ENCODE data around the gene ROR2.

Gene ROR2

DNA sequence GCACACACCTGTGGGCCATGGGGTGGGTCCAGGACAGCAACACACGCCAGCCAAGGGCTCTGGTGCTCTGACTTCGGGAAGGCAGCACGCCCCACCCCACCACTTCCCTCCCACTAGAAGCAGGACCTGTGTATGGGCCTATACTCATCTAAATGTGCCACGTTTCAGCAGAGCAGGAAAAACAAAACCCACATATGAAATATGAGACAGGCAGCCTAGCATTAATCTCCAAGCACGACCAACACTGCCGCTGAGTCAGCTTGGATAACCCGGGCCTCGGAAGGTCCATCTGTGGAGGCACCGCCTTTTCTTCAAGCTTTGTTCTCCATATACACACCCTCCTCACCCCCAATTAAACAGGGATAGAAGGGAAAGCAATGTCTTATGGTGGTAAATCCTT, 203.1 kb downstream of the ROR2 start:
- DNase-seq (ENCODE audit: low read depth, low spot score): no peak

- DNase-seq (ENCODE audit: low read depth, low spot score): no peak
These were observed 203.7 kb downstream of the ROR2 start for GRCh38 chr9:91746357-91746756.

DNA sequence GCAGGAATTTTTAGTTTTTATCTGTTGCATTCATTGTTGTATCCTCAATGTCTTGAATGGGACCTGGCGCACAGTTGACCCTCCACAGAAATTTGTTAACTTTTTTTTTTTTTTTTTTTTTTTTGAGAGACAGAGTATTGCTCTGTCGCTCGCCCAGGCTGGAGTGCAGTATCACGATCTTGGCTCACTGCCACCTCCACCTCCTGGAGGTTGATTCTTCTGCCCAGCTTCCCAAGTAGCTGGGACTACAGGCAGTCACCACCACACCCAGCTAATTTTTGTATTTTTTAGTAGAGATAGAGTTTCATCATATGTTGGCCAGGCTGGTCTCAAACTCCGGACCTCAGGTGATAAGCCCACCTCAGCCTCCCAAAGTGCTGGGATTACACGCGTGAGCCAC, 205.9 kb downstream of the ROR2 start:
- no peak for DNase-seq (ENCODE audit: low read depth, low spot score)

- no peak for DNase-seq (ENCODE audit: low read depth, low spot score)
These were observed 208.5 kb downstream of the ROR2 start for GRCh38 chr9:91741522-91741921.

GRCh38 chr9:91740701-91741100, 209.3 kb downstream of the ROR2 start:
- DNase-seq (ENCODE audit: low read depth, low spot score): no peak

DNA sequence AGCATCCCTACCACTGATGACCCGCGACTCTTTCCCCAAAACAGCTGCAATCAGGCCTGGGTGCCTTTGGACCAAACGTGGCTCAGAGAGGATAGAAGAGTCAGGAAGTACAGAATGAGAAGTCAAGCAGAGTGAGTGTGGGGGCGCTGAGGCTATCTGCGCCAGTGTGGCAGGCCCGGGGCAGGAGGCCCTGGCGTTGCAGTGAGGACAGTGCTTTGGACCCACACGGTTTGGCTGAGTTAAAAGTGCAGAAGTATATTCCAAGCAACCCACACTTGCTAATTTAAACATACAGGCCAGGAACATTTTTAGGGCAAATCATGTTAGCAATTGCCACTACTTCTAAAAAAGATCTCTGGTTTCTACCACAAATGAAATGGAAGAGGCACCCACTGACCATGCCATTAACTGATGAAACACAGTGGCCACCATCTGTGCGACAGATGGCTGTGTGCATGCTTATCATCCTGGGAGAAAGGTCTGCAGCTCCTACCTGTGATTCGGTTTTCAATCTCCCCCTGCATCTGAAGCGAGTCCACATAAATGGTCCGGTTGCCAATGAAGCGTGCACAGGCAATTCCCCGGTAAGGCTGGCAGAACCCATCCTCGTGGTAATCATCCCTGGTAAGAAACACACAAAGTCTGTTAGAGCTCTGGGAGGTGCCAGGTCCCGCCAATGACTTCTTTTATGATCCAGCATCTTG, 213.0 kb downstream of the ROR2 start:
- DNase-seq (ENCODE audit: low read depth, low spot score): no peak

DNA sequence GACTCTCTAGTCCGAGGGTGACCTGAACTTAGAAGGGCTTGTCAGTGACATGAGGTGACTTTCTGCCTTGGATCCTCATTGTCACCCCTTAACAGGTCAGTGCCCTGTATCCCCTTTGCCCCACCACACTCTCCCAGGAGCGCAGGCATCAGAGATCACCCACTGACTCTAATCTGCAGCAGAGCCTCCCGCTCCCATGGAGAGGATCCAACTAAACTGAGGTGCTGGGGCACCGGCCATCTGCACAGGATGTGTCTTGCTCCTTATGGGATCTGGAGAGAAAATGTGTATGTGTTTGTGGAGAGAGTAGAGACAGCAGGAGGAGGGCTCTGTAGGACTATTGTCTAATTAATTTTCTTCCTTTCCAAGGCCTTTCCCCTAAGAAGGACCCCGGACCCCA, 213.7 kb downstream of the ROR2 start:
- no peak for DNase-seq (ENCODE audit: low read depth, low spot score)

GRCh38 chr9:91735049-91735448, 215.0 kb downstream of the ROR2 start:
- no peak for DNase-seq (ENCODE audit: low read depth, low spot score)

DNA sequence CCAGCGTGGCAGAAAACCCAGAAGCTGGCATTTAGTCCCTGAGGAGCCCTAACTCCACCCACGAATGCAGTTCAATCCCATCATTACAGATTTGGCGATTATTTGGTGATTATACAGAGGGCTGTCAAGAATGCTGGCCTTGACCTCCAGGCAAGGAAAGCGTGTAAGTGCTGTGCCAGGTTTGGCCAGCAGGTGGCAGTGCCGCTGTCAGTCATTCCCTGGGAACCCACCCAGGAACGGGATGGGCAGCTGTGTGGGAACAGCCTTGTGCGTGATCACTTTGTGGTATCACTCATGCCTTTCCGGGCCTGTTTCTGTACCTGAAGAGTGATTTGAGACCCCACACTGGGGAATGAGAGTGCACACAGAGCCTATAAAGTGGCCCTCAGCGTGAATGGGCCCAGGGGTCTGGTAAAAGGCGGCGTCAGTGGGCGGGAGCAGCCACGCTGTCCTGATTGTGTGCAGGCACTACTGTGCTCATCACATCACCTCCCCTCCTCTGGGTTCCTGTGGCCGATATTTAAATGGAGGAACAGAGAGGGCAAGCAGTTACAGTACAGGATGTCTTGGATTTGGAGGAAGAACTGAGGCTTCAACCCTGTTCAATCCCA, 215.6 kb downstream of the ROR2 start:
- no peak for DNase-seq (ENCODE audit: low read depth, low spot score)

DNA sequence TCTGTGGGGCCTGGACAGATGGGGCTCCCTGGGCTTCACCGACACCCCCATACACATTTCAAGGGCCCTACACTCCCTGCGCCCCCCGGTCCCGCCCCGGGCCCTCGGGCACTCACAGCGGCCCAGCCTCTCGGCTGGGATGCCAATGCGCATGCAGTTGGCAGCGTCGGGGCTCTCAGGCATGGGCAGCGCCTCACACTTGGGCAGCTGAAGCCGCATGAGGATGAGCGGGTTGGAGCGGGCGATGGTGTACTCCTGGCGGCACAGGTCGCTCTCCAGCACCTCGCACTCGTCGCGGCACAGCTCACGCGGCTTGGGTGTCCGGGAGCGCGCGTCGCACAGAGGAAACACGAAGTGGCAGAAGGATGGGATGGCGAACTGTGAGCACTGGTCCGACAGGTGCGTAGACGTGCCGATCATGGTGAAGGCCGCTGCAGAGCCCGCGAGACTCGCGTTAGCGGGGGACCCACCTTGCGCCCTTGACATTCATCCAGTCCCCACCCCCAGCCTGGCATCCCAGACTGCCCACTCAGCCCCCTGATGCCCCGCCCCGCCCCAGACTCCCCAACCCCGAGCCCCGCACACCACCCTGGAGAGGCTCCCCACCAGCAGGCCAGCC, 216.9 kb downstream of the ROR2 start:
- no peak for DNase-seq (ENCODE audit: low read depth, low spot score)

DNA sequence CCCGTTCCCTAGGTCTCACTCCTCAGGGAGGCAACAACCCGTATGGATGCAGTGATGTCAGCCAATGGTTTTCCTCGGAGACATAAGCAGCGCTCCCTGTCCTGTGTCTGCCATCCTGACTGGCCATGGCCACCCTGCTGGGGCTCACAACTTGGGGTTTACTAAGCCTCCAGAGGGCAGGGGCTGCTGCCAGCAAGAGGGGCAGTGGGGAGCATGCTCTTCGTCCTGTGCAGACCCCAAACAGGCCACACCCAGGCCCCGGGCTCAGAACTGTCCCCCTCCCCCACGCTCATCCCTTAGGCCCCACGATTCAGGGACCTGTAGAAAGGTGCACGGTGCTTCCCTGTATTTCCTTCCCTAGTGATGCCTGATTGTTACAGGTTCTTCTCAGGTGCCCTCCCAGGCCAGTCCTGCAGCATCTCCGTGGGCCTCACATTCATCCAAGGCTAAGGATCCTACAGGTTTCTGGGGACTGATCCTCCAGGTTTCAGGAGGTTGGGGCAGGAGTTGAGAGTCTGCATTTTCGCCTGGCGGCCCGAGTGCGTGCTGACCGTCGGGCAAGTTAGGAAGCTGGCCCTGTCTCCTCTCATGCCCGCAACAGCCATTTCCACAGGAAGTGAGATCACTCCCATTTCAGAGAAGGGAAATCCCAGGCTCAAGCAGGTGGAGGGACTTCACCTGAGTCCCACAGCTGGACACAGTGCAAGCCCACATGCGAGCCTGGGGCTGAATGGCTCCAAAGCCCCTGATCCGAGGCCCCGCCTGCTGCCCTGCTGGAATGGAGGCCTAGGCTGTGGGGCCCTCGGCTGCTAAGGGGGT, 217.6 kb downstream of the ROR2 start:
- DNase-seq (ENCODE audit: low read depth, low spot score): no peak

GRCh38 chr9:91730806-91731205, 219.2 kb downstream of the ROR2 start:
- no peak for DNase-seq (ENCODE audit: low read depth, low spot score)

DNA sequence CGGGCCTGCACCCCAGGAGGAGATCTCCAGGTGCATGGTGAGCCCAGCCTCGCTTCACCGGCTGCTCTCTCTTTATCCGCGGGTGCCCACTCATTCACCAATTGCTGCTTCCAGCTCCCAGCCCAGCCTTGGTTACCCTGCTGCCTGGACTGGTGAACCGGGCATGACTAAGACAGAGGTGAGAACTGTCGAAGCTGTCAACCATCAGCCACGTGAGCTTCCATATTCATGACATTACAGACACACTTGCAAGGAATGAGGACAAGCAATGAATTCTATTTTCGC, 220.5 kb downstream of the ROR2 start:
- no peak for DNase-seq (ENCODE audit: low read depth, low spot score)

DNA sequence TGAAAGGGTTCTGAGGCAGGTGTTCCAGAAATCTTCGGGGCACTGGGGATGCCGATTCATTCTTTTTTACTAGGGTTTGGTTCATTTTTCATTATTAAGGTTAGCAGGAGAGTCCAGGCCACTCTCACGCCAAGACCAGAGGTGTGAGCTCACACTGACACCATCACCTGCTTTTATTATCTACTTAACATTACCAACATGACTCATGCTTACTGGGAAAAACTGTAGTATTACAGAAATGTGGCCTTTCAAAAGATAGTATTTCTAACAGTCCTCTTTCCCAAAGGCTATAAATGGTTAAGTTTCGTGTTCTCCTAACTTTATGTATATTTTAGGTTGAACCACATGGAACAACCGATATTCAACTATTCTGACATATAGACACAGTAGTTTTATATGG, 222.1 kb downstream of the ROR2 start:
- no peak for DNase-seq (ENCODE audit: low read depth, low spot score)

- DNase-seq (ENCODE audit: low read depth, low spot score): no peak
These were observed 222.6 kb downstream of the ROR2 start for GRCh38 chr9:91727316-91727861.

DNA sequence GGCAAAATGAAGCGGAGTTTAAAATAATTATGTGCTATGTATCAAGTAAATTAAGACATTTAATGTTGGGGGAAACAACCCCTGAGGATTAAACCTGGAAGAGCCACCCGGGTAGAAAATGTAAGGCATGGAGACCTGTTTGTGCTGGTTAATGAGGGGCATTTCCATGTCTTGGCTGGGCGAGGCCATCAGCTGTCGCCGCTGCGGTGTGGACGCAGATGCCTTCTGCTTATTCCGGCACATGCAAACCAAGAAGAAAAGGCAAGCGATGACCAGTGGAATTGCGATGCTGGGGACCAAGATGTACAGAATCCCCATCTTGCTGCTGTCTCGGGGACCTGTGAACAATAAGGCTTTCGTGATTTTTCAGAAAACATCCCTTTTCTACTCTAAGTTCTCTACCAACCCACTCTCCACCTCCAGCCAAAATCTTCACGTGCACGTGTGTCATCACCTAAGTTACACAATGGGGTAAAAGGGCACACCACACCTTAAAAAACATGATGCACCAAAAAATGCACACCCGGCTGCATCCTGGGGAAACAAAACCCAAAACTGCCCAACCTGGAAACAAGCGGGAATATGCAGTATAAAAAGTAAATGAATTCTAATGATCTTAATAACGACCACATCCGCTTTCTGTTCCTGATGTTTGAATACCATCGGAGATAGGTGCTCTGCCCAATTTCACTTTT, 223.5 kb downstream of the ROR2 start:
- no peak for DNase-seq (ENCODE audit: low read depth, low spot score)

DNA sequence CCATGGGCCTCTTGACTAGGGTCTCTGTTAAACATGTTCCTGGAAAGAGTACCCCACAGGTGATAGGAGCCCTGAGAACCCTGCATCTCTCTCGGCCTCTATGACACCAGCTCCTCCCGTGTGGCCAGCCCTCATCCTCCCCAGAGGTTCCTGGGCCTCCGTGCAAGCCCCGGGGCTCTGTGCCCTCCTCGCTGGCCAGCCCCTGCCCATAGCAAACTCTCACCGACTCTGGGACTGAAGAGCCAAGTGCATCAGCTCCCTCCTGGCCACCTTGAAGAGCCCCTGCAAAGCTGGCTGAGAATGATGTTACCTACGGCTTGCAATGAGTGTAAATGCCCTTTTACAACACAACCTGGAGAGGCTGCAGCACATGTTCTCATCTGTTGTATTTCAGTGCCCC, 224.4 kb downstream of the ROR2 start:
- DNase-seq (ENCODE audit: low read depth, low spot score): no peak

DNA sequence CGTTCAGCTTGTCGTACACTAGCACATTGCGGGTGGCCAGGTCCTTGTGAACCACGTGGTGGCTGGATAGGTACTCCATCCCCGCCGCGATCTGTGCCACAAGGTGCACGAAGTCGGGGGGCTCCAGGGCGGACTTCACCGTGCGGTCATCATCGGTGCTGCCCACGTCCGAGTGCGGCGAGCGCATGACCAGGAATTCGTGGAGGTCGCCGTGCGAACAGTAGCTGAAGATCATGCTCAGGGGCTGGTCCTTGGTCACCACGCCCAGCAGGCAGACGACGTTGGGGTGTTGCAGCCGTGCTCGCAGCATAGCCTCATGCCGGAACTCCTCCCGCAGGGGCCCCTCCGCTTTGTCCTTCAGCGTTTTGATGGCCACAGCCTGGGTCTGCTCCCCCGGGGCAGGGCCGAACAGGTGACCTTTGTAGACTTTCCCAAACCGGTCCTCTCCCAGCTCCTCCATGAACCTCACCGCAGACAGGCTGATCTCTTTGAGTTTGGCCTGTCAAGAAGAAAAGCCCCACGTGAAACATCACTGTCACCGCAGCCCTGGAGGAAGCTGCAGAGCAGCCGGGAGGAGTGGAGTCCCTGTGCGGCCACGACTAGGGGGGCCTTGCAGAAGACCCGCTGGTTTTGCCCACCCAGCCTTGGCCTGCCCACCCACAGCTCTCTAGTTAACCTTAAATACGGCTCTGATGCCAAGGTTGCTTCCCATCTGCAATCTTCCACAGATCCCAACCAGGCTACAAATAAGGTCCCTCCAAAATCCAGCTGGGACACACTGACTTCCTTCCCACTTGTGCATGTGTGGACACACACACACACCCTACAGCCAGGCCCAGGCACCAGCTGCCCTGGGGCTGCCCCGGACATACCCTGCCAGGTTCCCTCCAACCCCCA, 225.2 kb downstream of the ROR2 start:
- no peak for DNase-seq (ENCODE audit: low read depth, low spot score)

- DNase-seq (ENCODE audit: low read depth, low spot score): no peak
These were observed 226.0 kb downstream of the ROR2 start for GRCh38 chr9:91724068-91724440.

DNA sequence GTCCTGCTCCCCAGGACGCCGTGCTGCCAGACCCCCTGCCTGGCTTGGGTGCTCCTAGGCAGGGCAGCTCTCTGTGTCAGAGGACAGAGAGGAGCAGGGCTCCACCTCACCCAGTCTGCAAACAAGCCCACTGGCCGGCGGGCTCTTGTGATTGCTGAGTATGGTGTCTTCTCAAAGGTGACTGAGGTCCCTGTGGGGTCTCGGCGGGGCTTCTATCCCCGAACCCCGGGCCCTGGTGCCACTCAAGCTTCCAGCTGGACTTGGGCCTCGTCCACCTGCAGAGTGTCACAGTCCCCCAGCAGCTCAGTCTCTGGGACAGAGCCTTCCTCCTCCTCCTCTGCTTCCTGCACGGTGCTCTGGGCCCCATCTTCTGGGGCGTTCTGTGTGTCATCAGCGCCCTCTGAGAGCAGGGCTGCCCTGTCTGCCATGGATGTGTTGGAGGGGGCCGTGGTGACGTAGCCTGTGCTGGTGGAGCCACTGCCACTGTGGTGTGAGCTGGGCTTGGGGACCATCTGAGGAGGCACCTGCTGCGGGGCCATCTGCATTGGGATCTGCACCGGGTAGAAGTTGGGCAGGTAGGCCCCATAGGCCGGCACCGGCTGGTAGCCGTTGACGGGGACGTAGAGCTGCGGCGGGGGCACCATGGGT, 226.5 kb downstream of the ROR2 start:
- no peak for DNase-seq (ENCODE audit: low read depth, low spot score)
